ENCODE measurements around the gene HIPK3. TPM values are rescaled to one million over a fixed set of nuclear protein-coding genes. Genes with fewer than 3 reads are reported as not detected.
"Not testable (repeated sequence)": the region's sequence is repeated elsewhere in the genome, so short reads cannot be mapped to it uniquely, and the experiment has no call there.

The HIPK3 gene
- total RNA-seq, 6 donors from 2014 or later = 63.9 to 149 (median 133) TPM

DNA sequence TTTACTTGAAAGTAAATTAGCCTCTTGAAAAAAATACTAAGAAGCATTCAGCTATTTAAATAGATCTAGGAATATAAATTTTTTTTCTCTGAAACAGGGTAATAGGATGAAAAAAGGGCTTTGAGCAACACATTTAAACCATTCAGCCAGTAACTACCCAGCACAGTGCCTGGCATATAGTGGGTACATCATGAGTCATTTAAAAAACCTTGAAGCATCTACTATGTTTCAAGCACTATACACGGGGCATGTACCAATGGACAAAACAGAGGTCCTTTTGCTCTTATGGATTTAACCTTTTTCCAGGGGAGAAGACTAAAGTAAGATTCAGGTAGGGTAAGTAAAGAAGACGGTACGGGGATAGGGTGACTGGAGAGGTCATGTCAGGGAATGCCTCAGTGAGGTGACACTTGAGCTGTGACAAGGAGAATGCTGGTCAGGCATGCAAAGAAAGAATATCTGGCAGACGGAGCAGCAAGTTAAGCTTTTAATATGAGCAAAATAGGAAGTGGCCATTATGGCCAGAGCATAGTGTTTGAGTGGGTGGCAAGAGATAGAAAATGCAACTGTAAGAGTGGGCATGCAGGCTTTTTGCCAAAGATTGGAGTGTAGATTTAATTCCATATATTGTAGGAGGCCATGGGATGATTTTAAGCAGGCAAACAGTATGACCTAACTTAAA is 101.1 kb downstream of the HIPK3 start:
- DNase-seq (no peak), ATAC-seq (ENCODE audit: low FRiP score in 2 of 2) (no peak)
- H3K4me3 ChIP-seq = no peak overlapping the region
- TF ChIP-seq POLR2A (IDR thresholded peaks at IDR 0.05) (no peak), EP300 (IDR thresholded peaks at IDR 0.05) (no peak), POLR2AphosphoS5 (IDR thresholded peaks at IDR 0.05) (no peak)
- TF ChIP-seq, protein P1, sequence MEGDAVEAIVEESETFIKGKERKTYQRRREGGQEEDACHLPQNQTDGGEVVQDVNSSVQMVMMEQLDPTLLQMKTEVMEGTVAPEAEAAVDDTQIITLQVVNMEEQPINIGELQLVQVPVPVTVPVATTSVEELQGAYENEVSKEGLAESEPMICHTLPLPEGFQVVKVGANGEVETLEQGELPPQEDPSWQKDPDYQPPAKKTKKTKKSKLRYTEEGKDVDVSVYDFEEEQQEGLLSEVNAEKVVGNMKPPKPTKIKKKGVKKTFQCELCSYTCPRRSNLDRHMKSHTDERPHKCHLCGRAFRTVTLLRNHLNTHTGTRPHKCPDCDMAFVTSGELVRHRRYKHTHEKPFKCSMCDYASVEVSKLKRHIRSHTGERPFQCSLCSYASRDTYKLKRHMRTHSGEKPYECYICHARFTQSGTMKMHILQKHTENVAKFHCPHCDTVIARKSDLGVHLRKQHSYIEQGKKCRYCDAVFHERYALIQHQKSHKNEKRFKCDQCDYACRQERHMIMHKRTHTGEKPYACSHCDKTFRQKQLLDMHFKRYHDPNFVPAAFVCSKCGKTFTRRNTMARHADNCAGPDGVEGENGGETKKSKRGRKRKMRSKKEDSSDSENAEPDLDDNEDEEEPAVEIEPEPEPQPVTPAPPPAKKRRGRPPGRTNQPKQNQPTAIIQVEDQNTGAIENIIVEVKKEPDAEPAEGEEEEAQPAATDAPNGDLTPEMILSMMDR (IDR thresholded peaks at IDR 0.05) = no peak
- H3K27ac ChIP-seq = no peak overlapping the region
- peaks cover 7 to 31% (median 14%) of the 10 kb centered on the region in 4 donors for H3K36me3 ChIP-seq
- H3K4me1 ChIP-seq = peaks cover 0 to 5% (median 2%) of the 10 kb centered on the region in 4 donors
- 58 to 68% methylated on average over 4 of the region's 4 CpGs for WGBS, 2 donors
- H3K27me3 ChIP-seq = no peaks in the 10 kb centered on the region
- no peaks in the 10 kb centered on the region for H3K9me3 ChIP-seq

GRCh38 chr11:33360642-33361041 is 103.5 kb downstream of the HIPK3 start:
- ATAC-seq (ENCODE audit: low FRiP score in 2 of 2) (no peak), DNase-seq (no peak)
- Histone ChIP-seq H3K9me3 (no peaks in the 10 kb centered on the region), H3K27me3 (no peaks in the 10 kb centered on the region), H3K4me1 (peaks cover 0 to 5% (median 2%) of the 10 kb centered on the region in 4 donors), H3K36me3 (peaks cover 0 to 9% (median 0%) of the 10 kb centered on the region in 4 donors), H3K27ac (no peak overlapping the region), H3K4me3 (no peak overlapping the region)
- 71 to 75% methylated on average over 4 of the region's 4 CpGs for WGBS, 2 donors
- no peak for TF ChIP-seq POLR2A (IDR thresholded peaks at IDR 0.05)
- TF ChIP-seq, protein P1 (IDR thresholded peaks at IDR 0.05) = no peak
- no peak for TF ChIP-seq EP300 (IDR thresholded peaks at IDR 0.05)
- TF ChIP-seq POLR2AphosphoS5 (IDR thresholded peaks at IDR 0.05) = no peak

- DNase-seq (no peak), ATAC-seq (ENCODE audit: low FRiP score in 2 of 2) (peak; percentile 73 to 76)
- Histone ChIP-seq H3K9me3 (no peaks in the 10 kb centered on the region), H3K36me3 (no peaks in the 10 kb centered on the region), H3K4me3 (no peak overlapping the region), H3K27ac (no peak overlapping the region), H3K4me1 (peaks cover 0 to 5% (median 2%) of the 10 kb centered on the region in 4 donors), H3K27me3 (no peaks in the 10 kb centered on the region)
- 19 to 23% methylated on average over 6 of the region's 6 CpGs for WGBS, 2 donors
- no peak for TF ChIP-seq POLR2AphosphoS5 (IDR thresholded peaks at IDR 0.05)
- no peak for TF ChIP-seq POLR2A (IDR thresholded peaks at IDR 0.05)
- TF ChIP-seq, protein P1 (IDR thresholded peaks at IDR 0.05) = peak; percentile 31 to 70 (median 63)
- no peak for TF ChIP-seq EP300 (IDR thresholded peaks at IDR 0.05)
Observed at GRCh38 chr11:33362051-33362910, 105.1 kb downstream of the HIPK3 start.

DNA sequence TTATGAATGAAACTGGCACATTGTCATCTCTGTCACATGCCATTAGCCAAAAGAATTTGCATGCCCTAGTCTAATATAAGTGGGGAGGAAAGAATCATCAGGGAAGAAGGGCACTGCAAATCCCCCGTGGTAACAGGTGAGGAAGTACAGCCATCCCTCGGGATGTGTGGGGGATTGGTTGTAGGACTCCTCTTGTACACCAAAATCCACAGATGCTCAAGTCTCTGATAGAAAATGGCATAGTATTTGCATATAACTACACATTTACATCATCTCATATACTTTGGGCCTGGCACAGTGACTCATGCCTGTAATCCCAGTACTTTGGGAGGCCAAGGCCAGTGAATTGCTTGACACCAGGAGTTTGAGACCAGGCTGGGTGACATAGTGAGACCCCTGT is 109.7 kb downstream of the HIPK3 start:
- 82 to 86% methylated on average over 2 of the region's 2 CpGs for WGBS, 2 donors
- Histone ChIP-seq H3K4me3 (no peak overlapping the region), H3K27me3 (no peaks in the 10 kb centered on the region), H3K9me3 (no peaks in the 10 kb centered on the region), H3K4me1 (peaks cover 0 to 5% (median 2%) of the 10 kb centered on the region in 4 donors), H3K27ac (no peak overlapping the region), H3K36me3 (no peaks in the 10 kb centered on the region)
- DNase-seq (no peak), ATAC-seq (ENCODE audit: low FRiP score in 2 of 2) (no peak)
- TF ChIP-seq POLR2AphosphoS5 (IDR thresholded peaks at IDR 0.05) (no peak), EP300 (IDR thresholded peaks at IDR 0.05) (no peak), POLR2A (IDR thresholded peaks at IDR 0.05) (no peak)
- TF ChIP-seq, protein P1 (IDR thresholded peaks at IDR 0.05) = no peak

GRCh38 chr11:33368475-33368874 is 111.3 kb downstream of the HIPK3 start:
- H3K36me3 ChIP-seq; H3K4me3 ChIP-seq; ATAC-seq (ENCODE audit: low FRiP score in 2 of 2); H3K27me3 ChIP-seq; H3K9me3 ChIP-seq; H3K4me1 ChIP-seq; DNase-seq; H3K27ac ChIP-seq: not testable (repeated sequence)
- WGBS, 2 donors = 88 to 96% methylated on average over 4 of the region's 4 CpGs
